GM18505 (cell line): ENCODE data around the gene DOK7.

Experiments
- ATAC-seq: cut with Tn5 transposase; IDR thresholded peaks from one replicate; pipeline ENCODE4 v1.9.1; 2021; ENCODE audit not compliant: unreplicated experiment
- POLR2A ChIP-seq: IDR thresholded peaks from 4 replicates; pipeline ENCODE4 v1.6.1; 2011; ENCODE audit warnings: borderline replicate concordance; ENCODE audit not compliant: insufficient read depth, insufficient read length; ENCODE audit errors: extremely low read depth

Gene DOK7

GRCh38 chr4:3513807-3514206, 50.7 kb downstream of the DOK7 start:
- no peak for TF ChIP-seq POLR2A
- no peak for ATAC-seq

- no peak for ATAC-seq
- TF ChIP-seq POLR2A, result no peak
Observed at GRCh38 chr4:3514221-3514780, 51.2 kb downstream of the DOK7 start.

GRCh38 chr4:3514806-3515501, 51.8 kb downstream of the DOK7 start:
- no peak for TF ChIP-seq POLR2A
- no peak for ATAC-seq

- no peak for TF ChIP-seq POLR2A
- no peak for ATAC-seq
Observed at GRCh38 chr4:3515646-3516045, 52.5 kb downstream of the DOK7 start.

GRCh38 chr4:3516061-3516835, 53.1 kb downstream of the DOK7 start:
- TF ChIP-seq POLR2A, result no peak
- ATAC-seq, result no peak

GRCh38 chr4:3516836-3517730, 54.0 kb downstream of the DOK7 start:
- TF ChIP-seq POLR2A, result no peak
- no peak for ATAC-seq

- ATAC-seq, result no peak
- TF ChIP-seq POLR2A, result no peak
Observed at GRCh38 chr4:3517731-3518510, 54.8 kb downstream of the DOK7 start.

- no peak for TF ChIP-seq POLR2A
- no peak for ATAC-seq
Observed at GRCh38 chr4:3518511-3518880, 55.4 kb downstream of the DOK7 start.

GRCh38 chr4:3518941-3519340, 55.8 kb downstream of the DOK7 start:
- no peak for TF ChIP-seq POLR2A
- no peak for ATAC-seq

GRCh38 chr4:3519468-3520264, 56.6 kb downstream of the DOK7 start:
- ATAC-seq, result no peak
- TF ChIP-seq POLR2A, result no peak

GRCh38 chr4:3520276-3520675, 57.2 kb downstream of the DOK7 start:
- TF ChIP-seq POLR2A, result no peak
- no peak for ATAC-seq

- no peak for ATAC-seq
- no peak for TF ChIP-seq POLR2A
Observed at GRCh38 chr4:3520796-3521600, 57.9 kb downstream of the DOK7 start.
